Measurements from ENCODE around the gene PNMA8C. TPM values are rescaled to one million over a fixed set of nuclear protein-coding genes. Genes with fewer than 3 reads are reported as not detected.

PNMA8C gene
- total RNA-seq, 1 donor from 2014 or later = 2.0 TPM

GRCh38 chr19:46452186-46452585 is 23.4 kb upstream of the PNMA8C start:
- Mint-ChIP-seq H3K27me3 (no peaks in the 10 kb centered on the region), H3K4me1 (ENCODE audit: unreplicated experiment) (peaks cover 10% of the 10 kb centered on the region), H3K27ac (no peak overlapping the region), H3K36me3 (no peaks in the 10 kb centered on the region), H3K4me3 (no peak overlapping the region), H3K9me3 (peaks cover 7% of the 10 kb centered on the region)
- DNase-seq (ENCODE audit: extremely low spot score, unreplicated experiment) = no peak
- TF ChIP-seq CTCF (conservative IDR thresholded peaks at IDR 0.05) = no peak

- no peak for TF ChIP-seq CTCF (conservative IDR thresholded peaks at IDR 0.05)
- no peak for DNase-seq (ENCODE audit: extremely low spot score, unreplicated experiment)
- H3K27me3 Mint-ChIP-seq = no peaks in the 10 kb centered on the region
- peaks cover 7% of the 10 kb centered on the region for H3K9me3 Mint-ChIP-seq
- H3K27ac Mint-ChIP-seq = no peak overlapping the region
- H3K4me1 Mint-ChIP-seq (ENCODE audit: unreplicated experiment) = peaks cover 8% of the 10 kb centered on the region
- no peak overlapping the region for H3K4me3 Mint-ChIP-seq
- H3K36me3 Mint-ChIP-seq = no peaks in the 10 kb centered on the region
Observed at GRCh38 chr19:46451352-46451751, 22.6 kb upstream of the PNMA8C start.

- no peak for TF ChIP-seq CTCF (conservative IDR thresholded peaks at IDR 0.05)
- no peak for DNase-seq (ENCODE audit: extremely low spot score, unreplicated experiment)
- H3K27me3 Mint-ChIP-seq = no peaks in the 10 kb centered on the region
- H3K4me1 Mint-ChIP-seq (ENCODE audit: unreplicated experiment) = peaks cover 4% of the 10 kb centered on the region
- H3K4me3 Mint-ChIP-seq = no peak overlapping the region
- no peaks in the 10 kb centered on the region for H3K36me3 Mint-ChIP-seq
- H3K9me3 Mint-ChIP-seq = peaks cover 7% of the 10 kb centered on the region
- no peak overlapping the region for H3K27ac Mint-ChIP-seq
Observed at GRCh38 chr19:46450737-46451136, 22.0 kb upstream of the PNMA8C start.

- H3K27ac Mint-ChIP-seq = no peak overlapping the region
- peaks cover 4% of the 10 kb centered on the region for H3K4me1 Mint-ChIP-seq (ENCODE audit: unreplicated experiment)
- no peaks in the 10 kb centered on the region for H3K36me3 Mint-ChIP-seq
- no peaks in the 10 kb centered on the region for H3K27me3 Mint-ChIP-seq
- no peak for DNase-seq (ENCODE audit: extremely low spot score, unreplicated experiment)
- H3K4me3 Mint-ChIP-seq = no peak overlapping the region
- peaks cover 7% of the 10 kb centered on the region for H3K9me3 Mint-ChIP-seq
- TF ChIP-seq CTCF (conservative IDR thresholded peaks at IDR 0.05) = no peak
Observed at GRCh38 chr19:46449228-46449627, 20.5 kb upstream of the PNMA8C start.

GRCh38 chr19:46448601-46449000 is 19.9 kb upstream of the PNMA8C start:
- no peak for DNase-seq (ENCODE audit: extremely low spot score, unreplicated experiment)
- H3K4me1 Mint-ChIP-seq (ENCODE audit: unreplicated experiment) = peaks cover 4% of the 10 kb centered on the region
- no peaks in the 10 kb centered on the region for H3K36me3 Mint-ChIP-seq
- no peak overlapping the region for H3K4me3 Mint-ChIP-seq
- no peaks in the 10 kb centered on the region for H3K27me3 Mint-ChIP-seq
- H3K9me3 Mint-ChIP-seq = peaks cover 7% of the 10 kb centered on the region
- no peak overlapping the region for H3K27ac Mint-ChIP-seq
- TF ChIP-seq CTCF (conservative IDR thresholded peaks at IDR 0.05) = no peak

GRCh38 chr19:46447824-46448223 is 19.1 kb upstream of the PNMA8C start:
- peaks cover 7% of the 10 kb centered on the region for H3K9me3 Mint-ChIP-seq
- H3K27me3 Mint-ChIP-seq = no peaks in the 10 kb centered on the region
- peaks cover 4% of the 10 kb centered on the region for H3K4me1 Mint-ChIP-seq (ENCODE audit: unreplicated experiment)
- H3K36me3 Mint-ChIP-seq = no peaks in the 10 kb centered on the region
- no peak for DNase-seq (ENCODE audit: extremely low spot score, unreplicated experiment)
- H3K27ac Mint-ChIP-seq = no peak overlapping the region
- no peak overlapping the region for H3K4me3 Mint-ChIP-seq
- TF ChIP-seq CTCF (conservative IDR thresholded peaks at IDR 0.05) = no peak
